MM.1S (cell line): ENCODE data around the gene ARID4B.

Experiments used
- EZH2 ChIP-seq: fragments of 300-600 bp; sonication (generic); optimal IDR thresholded peaks from 2 replicates; pipeline ENCODE3; 2017; ENCODE audit warnings: low read depth, mild to moderate bottlenecking, antibody characterized with exemption, low read length, mixed read lengths
- TF ChIP-seq, protein P1 (sequence below): fragments of 300-600 bp; sonication (generic); IDR thresholded peaks from 2 replicates; pipeline ENCODE4 v1.5.1; 2016; ENCODE audit warnings: antibody characterized with exemption, low read length, mixed read lengths

DNA sequence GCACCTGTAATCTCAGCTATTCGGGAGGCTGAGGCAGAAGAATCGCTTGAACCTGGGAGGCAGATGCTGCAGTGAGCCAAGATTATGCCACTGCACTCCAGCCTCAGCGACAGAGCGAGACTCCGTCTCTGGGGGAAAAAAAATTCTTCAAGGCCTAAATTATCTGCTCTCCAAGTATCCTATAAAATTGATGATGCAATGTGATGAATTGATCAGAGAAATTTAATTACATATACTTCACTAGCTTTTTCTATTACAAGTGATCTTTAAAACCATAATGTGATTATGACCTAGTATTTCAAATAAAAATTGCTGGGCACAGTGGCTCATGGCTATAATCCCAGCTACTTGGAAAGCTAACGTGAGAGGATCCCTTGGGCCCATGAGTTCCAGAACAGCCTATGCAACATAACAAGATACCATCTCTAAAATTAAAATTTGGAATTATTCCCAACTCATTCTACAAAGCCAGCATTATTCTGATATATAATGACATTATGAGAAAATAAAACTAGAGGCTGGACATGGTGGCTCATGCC is 43.7 kb downstream of the ARID4B start:
- TF ChIP-seq, protein P1, sequence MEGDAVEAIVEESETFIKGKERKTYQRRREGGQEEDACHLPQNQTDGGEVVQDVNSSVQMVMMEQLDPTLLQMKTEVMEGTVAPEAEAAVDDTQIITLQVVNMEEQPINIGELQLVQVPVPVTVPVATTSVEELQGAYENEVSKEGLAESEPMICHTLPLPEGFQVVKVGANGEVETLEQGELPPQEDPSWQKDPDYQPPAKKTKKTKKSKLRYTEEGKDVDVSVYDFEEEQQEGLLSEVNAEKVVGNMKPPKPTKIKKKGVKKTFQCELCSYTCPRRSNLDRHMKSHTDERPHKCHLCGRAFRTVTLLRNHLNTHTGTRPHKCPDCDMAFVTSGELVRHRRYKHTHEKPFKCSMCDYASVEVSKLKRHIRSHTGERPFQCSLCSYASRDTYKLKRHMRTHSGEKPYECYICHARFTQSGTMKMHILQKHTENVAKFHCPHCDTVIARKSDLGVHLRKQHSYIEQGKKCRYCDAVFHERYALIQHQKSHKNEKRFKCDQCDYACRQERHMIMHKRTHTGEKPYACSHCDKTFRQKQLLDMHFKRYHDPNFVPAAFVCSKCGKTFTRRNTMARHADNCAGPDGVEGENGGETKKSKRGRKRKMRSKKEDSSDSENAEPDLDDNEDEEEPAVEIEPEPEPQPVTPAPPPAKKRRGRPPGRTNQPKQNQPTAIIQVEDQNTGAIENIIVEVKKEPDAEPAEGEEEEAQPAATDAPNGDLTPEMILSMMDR = no peak
- no peak for TF ChIP-seq EZH2
